NCI-H510A (cell line): ENCODE data around the gene GAB1.

Experiments used
- DNase-seq: peaks from one replicate; lab custom pipeline; 2025; lab: John Stamatoyannopoulos, UW

The GAB1 gene

DNA sequence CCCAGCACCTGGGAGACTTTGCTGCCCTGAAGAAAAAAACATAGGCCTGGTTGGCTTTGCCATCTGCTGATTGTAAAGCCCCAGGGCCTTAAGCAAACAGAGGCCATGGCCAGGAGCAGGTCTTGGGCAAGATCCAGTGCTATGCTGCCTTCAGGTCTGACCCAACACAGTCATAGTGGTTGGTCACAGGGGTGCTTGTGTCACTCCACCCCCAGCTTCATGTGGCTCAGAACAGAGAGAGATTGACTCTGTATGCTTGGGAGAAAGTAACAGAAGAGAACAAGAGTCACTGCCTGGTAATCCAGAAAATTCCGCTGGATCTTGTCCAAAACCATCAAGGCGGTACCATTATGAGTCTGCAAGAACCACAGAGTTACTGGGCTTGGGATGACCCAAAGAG lies 152.4 kb downstream of the GAB1 start:
- DNase-seq = no peak

DNA sequence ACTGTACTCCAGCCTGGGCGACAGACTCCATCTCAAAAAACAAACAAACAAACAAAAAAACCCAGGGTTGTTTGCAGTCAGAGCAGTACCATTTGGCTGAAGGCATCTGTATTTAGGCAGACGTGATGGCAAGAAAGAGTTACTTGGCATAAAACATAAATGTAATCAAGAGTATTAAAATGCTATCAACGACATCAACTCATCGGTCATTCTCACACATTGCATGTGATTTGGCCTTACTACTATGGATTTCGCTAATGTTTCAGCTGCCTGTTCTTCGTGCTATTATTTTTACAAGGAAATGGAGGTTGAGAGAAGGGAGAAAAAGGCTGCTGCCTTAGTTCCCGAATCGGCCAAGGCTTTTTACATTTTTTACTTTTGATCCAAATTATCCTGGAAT lies 161.3 kb downstream of the GAB1 start:
- DNase-seq = no peak

DNA sequence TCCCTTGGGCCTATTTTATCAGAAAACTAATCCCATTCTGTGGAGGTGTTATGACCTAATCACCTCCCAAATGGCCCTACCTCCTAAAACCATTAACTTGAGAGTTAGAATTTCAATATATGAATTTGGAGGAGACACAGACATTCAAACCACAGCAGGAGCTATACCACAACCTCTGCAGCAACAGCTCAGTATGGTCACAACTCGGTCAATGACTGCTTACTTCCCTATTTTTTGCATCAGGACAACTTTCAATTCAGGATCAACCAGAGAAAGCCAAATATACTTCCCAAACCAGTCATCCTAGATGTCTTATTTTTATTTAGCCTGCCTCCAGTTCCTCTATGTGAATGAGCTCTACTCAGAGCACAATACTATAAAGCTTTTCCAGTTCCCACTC lies 165.6 kb downstream of the GAB1 start:
- no peak for DNase-seq

DNA sequence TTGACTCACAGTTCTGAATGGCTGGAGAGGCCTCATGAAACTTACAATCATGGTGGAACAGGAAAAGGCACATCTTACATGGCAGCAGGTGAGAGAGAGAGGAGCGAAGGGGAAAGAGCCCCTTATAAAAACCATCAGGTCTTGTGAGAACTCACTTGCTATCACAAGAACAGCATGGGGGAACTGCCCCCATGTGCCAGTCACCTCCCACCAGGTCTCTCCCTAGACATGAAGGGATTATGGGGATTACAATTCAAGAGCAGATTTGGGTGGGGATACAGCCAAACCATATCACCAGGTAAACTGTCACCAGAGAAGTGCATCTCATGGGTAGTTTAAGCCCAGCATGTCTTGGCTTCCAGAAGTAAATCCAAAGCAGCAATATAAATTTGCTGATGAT lies 169.4 kb downstream of the GAB1 start:
- DNase-seq = no peak

DNA sequence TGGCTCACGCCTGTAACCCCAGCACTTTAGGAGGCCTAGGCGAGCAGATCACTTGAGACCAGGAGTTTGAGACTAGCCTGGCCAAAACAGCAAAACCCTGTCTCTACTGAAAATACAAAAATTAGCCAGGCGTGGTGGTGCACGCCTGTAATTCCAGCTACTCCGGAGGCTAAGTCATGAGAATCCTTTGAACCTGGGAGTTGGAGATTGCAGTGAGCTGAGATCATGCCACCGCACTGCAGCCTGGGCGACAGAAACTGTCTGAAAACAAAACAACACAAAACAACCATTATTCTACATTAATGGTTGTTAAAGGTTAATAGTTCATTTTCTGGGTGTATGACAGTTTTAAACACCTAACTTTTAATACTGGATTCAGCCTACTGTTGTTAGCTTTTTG lies 175.2 kb downstream of the GAB1 start:
- no peak for DNase-seq

DNA sequence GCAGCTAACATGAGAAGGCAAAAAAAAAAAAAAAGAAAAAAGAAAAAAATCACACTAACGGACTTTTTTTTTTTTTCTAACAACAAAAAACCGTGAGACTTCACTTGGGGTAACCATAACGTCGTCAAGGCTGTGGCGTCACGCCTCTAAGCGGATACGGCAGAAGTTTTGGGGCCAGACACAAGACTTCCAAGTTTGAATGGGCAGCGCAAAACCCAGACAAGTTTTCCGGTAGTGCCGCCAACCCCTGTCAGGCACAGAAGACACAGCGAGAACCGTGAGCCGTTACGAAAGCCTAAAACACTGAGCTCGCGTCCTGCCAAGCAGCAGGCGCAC lies 176.3 kb downstream of the GAB1 start:
- DNase-seq = no peak

DNA sequence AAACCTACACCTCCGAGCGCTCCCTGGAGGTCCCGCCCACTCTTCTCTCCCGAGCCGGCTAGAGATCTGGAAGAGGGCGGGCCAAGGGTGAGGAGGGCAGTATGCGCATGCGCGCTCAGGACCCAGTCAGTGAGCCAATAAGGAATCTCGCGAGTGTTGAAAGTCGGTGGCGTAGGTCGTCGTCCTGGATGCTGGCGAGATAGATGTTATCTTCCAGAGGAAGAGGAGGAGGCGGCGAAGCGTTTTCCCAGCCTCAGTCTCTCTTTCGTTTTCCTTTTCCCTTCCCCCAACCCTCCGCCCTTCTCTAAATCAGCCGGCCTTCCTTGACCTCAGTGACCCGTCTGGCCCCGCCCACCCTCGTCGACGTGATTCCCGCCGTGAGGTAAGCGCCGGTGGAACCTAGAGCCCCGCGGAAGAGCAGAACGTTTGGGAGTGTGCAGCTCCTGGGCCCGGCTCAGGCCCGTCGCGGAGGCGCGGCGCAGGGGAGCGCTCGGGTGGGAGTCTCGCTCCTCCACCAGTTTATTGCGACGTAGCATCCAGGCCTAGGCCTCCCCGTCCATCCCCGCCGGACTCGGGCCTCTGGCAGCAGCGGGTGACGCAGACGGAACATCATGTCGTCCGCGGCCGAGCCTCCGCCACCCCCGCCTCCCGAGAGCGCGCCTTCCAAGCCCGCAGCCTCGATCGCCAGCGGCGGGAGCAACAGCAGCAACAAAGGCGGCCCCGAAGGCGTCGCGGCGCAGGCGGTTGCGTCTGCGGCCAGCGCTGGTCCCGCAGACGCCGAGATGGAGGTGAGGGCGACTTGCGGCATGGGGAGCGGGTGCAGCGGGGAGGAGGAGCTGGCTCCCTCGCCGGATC lies 176.9 kb downstream of the GAB1 start, which contains the start of gene SMARCA5:
Gene SMARCA5 (plus strand): TSS at position 389 of the 855 bp plus-strand sequence. CDS start 223 bp downstream, at position 612.
- peak; percentile 90 for DNase-seq

DNA sequence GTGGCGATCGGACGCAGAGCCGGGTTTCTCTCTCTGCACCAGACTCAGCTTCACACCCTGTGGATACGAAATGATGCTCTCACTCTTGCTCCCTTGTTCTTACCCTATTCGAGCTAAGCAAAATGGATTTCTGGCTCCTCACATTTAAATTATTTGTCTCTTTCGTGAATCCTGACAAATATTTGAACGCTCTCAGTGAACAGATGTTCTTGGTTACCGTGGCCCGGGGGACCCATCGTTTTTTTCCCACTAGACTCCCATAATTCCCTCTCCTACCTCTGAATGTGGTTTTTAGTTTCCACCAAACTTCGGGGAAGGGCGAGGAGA lies 177.5 kb downstream of the GAB1 start:
- DNase-seq = no peak

DNA sequence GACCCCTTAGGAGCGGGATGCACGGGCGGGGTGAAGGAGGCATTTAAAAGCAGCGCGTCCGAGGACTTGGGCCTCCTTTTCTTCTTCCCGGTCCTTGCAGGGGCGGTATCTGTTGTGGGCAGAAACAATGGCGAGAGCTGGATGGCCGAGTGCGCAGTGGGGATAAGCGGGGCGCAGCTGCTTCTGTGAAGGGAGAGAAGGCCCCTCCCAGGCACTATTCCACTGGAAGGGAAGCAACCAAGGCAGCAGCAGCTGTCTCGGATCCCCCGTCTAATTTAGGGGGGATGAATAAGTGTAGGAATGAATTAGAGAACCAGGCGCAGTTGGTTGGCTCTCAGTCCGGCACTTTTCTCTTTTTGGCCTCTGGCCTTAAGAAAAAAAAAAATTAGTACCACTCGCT lies 177.8 kb downstream of the GAB1 start:
- peak; percentile 20 for DNase-seq

DNA sequence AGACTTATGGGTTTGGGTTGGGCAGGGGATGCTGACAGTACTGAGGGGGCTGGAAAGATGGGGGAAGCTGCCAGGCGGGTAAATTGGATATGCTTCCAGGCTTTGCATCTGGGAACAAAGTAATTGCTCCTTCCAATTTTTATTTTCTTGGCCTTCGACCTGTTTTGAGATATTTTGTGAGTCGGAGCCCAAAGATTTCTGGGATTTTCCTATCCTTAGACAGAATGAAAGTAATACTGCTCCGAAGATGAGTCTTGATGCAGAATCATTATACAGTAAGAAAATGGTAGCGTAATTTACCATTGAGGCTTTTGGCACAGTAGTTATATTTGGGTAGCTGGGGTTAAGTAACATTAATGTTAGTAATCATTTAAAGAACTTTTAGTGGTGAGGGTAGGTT lies 178.2 kb downstream of the GAB1 start:
- DNase-seq = no peak

DNA sequence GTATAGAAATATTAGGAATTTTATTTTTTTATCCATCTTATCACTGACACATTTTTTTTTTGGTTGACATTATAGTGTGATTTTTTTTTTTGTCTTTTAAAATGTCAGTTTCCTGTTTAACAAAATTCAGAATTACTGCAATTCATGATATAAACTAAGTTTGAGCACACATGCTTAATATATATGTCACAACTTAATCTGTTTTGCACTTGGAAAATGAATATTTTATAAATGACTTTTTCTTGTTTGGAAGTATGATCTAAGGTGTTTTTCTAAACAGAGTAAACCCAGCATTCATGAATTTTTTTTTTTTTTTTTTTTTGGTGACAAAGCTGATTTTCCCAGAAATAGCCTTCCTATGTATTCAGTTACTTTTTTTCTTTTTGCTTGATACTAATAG lies 179.2 kb downstream of the GAB1 start:
- DNase-seq = no peak

DNA sequence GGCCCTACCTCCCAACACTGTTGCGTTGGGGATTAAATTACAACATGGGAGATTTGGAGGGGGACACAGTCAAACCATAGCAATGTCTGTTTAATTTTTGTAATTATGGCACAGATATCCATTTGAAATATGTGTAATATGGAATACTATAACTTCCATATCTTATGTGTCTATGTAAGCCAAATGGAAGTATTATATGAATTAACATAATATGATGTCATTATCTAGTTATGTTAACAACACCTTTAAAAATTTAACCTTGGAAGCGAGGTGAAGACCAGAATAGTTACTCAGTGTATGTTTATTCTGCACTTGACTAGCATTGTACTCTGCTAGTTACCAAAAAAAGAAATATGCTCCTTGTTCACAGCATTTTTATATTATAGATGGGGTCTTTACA lies 181.1 kb downstream of the GAB1 start:
- DNase-seq = no peak
